NB4 (cell line): Measurements from ENCODE around the gene ZNF239.

Experiments used
- DNase-seq: peaks from one replicate; pipeline ENCODE4 v3.0.0; 2010; ENCODE audit warnings: low read depth
- H3K4me3 ChIP-seq: one replicate; pipeline ENCODE4 v1.5.1; 2011; ENCODE audit warnings: mild to moderate bottlenecking, low read depth, low read length, moderate library complexity
- CTCF ChIP-seq: IDR thresholded peaks from one replicate; pipeline ENCODE4 v1.5.1; 2012; ENCODE audit warnings: low read depth, low read length
- MAX ChIP-seq: IDR thresholded peaks from 2 replicates; pipeline ENCODE4 v1.6.1; 2011; ENCODE audit warnings: low read depth, low read length
- MYC ChIP-seq: IDR thresholded peaks from 2 replicates; pipeline ENCODE4 v1.6.1; 2011; ENCODE audit warnings: low read depth, low read length
- POLR2A ChIP-seq: IDR thresholded peaks from 2 replicates; pipeline ENCODE4 v1.6.1; 2011; ENCODE audit warnings: mild to moderate bottlenecking; ENCODE audit not compliant: insufficient read length; ENCODE audit errors: extremely low read depth

Gene ZNF239

GRCh38 chr10:43585046-43585445 lies 10.6 kb upstream of the ZNF239 start:
- DNase-seq, result no peak
- no peak for TF ChIP-seq POLR2A
- TF ChIP-seq MYC, result no peak
- no peak for TF ChIP-seq CTCF
- no peak for TF ChIP-seq MAX
- no peak overlapping the region for H3K4me3 ChIP-seq

DNA sequence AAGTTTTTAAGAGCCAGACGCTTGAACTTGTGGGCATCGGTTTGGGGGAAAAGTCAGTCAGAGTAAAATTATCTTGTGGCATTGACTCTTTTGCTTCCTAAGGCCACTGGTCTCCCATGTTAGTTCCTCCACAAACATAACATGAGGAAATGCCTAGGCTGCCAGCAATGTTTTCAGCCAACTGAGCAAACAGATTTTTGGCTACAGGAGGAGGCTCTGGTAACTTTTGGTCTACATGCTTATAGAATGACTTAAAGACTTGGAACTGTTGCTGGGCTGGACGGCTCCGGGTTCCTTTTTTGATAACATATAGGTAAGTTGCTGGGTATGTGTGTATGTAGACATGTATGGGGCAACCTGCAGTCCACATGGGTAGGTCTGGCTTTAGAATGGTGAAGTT lies 9.6 kb upstream of the ZNF239 start:
- H3K4me3 ChIP-seq, result no peak overlapping the region
- TF ChIP-seq CTCF (no peak), MYC (no peak), MAX (no peak), POLR2A (no peak)
- no peak for DNase-seq

GRCh38 chr10:43576580-43576979 lies 2.2 kb upstream of the ZNF239 start:
- no peak for TF ChIP-seq MAX
- no peak for DNase-seq
- no peak overlapping the region for H3K4me3 ChIP-seq

DNA sequence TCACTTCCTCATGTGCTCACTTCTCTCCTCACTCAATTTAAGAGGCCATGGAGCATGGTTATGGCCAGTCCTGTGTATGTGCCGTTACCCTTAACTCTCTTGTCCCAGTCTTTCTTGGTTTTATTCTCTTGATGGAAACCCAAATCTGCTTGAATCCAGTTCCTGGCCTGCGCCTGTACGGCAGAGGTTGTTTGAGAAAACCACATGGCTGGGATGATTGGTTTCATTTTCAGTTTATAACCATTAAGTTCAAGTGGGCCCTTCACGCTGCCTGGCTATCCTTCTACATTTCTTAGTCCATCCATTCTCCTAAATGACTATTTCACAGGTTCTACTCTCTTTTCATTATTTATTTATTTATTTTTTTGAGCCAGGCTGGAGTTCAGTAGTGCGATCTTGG lies 1.6 kb upstream of the ZNF239 start:
- H3K4me3 ChIP-seq, result no peak overlapping the region
- no peak for DNase-seq
- TF ChIP-seq MYC (no peak), MAX (no peak), CTCF (no peak), POLR2A (no peak)

DNA sequence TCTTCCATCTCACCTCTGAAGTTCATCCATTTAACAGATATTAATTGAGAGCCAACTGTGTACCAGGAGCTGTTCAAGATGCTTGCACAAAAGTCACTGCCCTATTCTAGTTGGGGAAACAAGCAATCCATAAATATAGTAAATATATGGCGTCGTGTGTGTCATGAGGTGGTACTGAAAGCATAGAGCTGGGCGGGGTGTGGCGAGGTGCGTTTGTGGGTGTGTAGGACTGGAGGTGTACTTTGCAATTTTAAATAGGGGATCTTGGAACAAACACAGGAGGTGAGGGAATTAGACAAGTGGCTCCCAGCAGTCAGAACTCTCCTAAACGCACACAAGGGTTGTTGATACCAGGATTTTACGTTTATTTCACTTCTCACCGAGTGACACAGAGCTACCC lies 490 bp upstream of the ZNF239 start:
- TF ChIP-seq CTCF (no peak), MYC (no peak), POLR2A (no peak), MAX (no peak)
- H3K4me3 ChIP-seq, result peak overlapping the region; percentile 28

DNA sequence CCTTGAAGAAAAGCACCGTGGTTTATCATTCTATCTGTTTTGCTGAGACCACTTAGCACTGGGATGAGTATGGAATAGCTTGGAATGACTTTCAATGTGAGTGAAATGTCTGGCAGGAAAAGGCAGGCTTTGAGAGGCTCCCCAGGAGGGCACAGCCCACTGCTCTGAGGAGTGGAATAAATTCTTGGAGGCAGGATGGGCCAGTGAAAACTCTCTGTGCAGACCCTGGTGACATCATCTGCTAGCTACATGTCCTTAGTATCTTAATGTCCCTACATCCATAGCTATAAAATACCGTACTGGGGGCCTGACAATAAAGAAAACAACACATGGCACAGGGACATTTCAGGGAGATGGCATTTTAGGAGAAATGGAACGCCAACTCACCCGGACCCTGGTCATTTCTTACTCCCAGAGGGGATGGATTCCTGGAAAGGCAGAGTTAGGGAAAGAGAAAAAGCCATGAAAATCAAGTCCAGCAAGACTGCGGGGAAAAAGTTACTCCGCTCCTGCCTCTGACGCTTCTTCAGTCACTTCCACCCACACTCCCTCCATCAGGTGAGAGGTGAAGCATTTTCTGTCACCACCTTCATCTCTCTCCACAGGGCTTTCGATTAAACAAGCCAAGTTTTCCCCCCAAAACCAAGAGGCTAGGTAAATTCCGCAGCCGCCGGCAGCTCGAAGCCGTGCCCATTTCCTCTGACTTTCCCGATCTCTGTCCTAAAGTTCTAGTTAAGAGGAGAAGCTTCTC lies 991 bp downstream of the ZNF239 start:
- TF ChIP-seq MAX (no peak), CTCF (no peak)
- DNase-seq, result no peak
- peak overlapping the region; percentile 43 for H3K4me3 ChIP-seq

More for the DNA sequence above, 490 bp upstream of the ZNF239 start:
- DNase-seq, result no peak
